IMR-90 (cell line): ENCODE measurements around the gene RGL1. TPM values are rescaled to one million over a fixed set of nuclear protein-coding genes. Genes with fewer than 3 reads are reported as not detected.

Experiments
- ATAC-seq: fragments of 200-7000 bp; cut with Tn5 transposase; 2 replicates; pipeline ENCODE4 v1.9.1; 2020; ENCODE audit warnings: low read depth, mild to moderate bottlenecking, moderate library complexity
- BruUV-seq: library from RNA; stranded (reverse); fragments of 400-500 nt; replicated peaks from 2 replicates; lab custom pipeline; 2021; lab: Mats Ljungman, UMichigan
- CTCF ChIA-PET: fragments of 300-600 bp; formaldehyde crosslinking; extraction: SDS; loops from one replicate; lab custom pipeline; 2021; ENCODE audit warnings: antibody characterized with exemption; lab: Yijun Ruan, JAX
- POLR2A ChIA-PET: fragments of 300-600 bp; sonication (Branson Sonifier 250); formaldehyde crosslinking; loops from one replicate; lab custom pipeline; 2022; ENCODE audit warnings: antibody characterized with exemption; ENCODE audit not compliant: unreplicated experiment; lab: Charles Lee
- DNase-seq: peaks from one replicate; pipeline ENCODE4 v3.0.0; 2013
- H2AFZ ChIP-seq: replicated peaks from 2 replicates; pipeline ENCODE3; 2013; ENCODE audit warnings: low read length, mild to moderate bottlenecking; ENCODE audit not compliant: poor library complexity
- H2AK5ac ChIP-seq: 2 replicates; pipeline ENCODE4 v1.6.1; 2013; ENCODE audit warnings: low read depth, low read length, inconsistent platforms
- H2AK9ac ChIP-seq: replicated peaks from 2 replicates; pipeline ENCODE3; 2013; ENCODE audit warnings: mild to moderate bottlenecking, low read depth, low read length, moderate library complexity; ENCODE audit not compliant: poor library complexity
- H2BK120ac ChIP-seq: 2 replicates; pipeline ENCODE4 v1.6.1; 2013; ENCODE audit warnings: low read depth, low read length, inconsistent platforms
- H2BK15ac ChIP-seq: 3 replicates; pipeline ENCODE4 v1.6.1; 2013; ENCODE audit warnings: low read depth, low read length, inconsistent platforms
- H2BK20ac ChIP-seq: 2 replicates; pipeline ENCODE4 v1.6.1; 2013; ENCODE audit warnings: low read depth, mild to moderate bottlenecking, inconsistent platforms, low read length, moderate library complexity
- H2BK5ac ChIP-seq: 2 replicates; pipeline ENCODE4 v1.6.1; 2013; ENCODE audit warnings: mild to moderate bottlenecking, low read depth, low read length, inconsistent platforms; ENCODE audit not compliant: poor library complexity, severe bottlenecking
- H3K14ac ChIP-seq: replicated peaks from 2 replicates; pipeline ENCODE4 v1.6.1; 2013; ENCODE audit warnings: low read depth, low read length, inconsistent platforms
- H3K18ac ChIP-seq: 2 replicates; pipeline ENCODE4 v1.6.1; 2013; ENCODE audit warnings: low read depth, low read length, control low read depth
- H3K23ac ChIP-seq: 2 replicates; pipeline ENCODE4 v1.6.1; 2013; ENCODE audit warnings: low read depth, low read length, inconsistent platforms
- H3K27ac ChIP-seq: 2 replicates; pipeline ENCODE4 v1.5.1; 2013; ENCODE audit warnings: mild to moderate bottlenecking, control low read depth, low read length; ENCODE audit not compliant: insufficient read depth
- H3K27me3 ChIP-seq: 2 replicates; pipeline ENCODE4 v1.6.1; 2013; ENCODE audit warnings: low read length; ENCODE audit not compliant: control insufficient read depth, insufficient read depth
- H3K36me3 ChIP-seq: 2 replicates; pipeline ENCODE4 v1.6.1; 2013; ENCODE audit warnings: low read length, mixed read lengths; ENCODE audit not compliant: control insufficient read depth, insufficient read depth
- H3K4ac ChIP-seq: 2 replicates; pipeline ENCODE4 v1.6.1; 2013; ENCODE audit warnings: low read depth, low read length, inconsistent platforms
- H3K4me1 ChIP-seq: 2 replicates; pipeline ENCODE4 v1.6.1; 2013; ENCODE audit warnings: low read length, mixed read lengths; ENCODE audit not compliant: control insufficient read depth, insufficient read depth
- H3K4me2 ChIP-seq: 2 replicates; pipeline ENCODE4 v1.6.1; 2013; ENCODE audit warnings: low read depth, mild to moderate bottlenecking, control low read depth, low read length, moderate library complexity
- H3K4me3 ChIP-seq: 2 replicates; pipeline ENCODE4 v1.5.1; 2013; ENCODE audit warnings: low read depth, mild to moderate bottlenecking, control low read depth, low read length, moderate library complexity; ENCODE audit not compliant: insufficient read depth
- H3K56ac ChIP-seq: 2 replicates; pipeline ENCODE4 v1.6.1; 2013; ENCODE audit warnings: low read length, inconsistent platforms; ENCODE audit not compliant: insufficient read depth; ENCODE audit errors: extremely low read depth
- H3K79me1 ChIP-seq, 2 experiments: 2 replicates each; pipeline ENCODE4 v1.6.1; 2013; ENCODE audit warnings: low read length in 2 of 2, inconsistent platforms in 1 of 2, low read depth in 1 of 2
- H3K9ac ChIP-seq: 2 replicates; pipeline ENCODE4 v1.6.1; 2013; ENCODE audit warnings: low read depth, low read length, control low read depth
- H3K9me1 ChIP-seq: 2 replicates; pipeline ENCODE4 v1.6.1; 2013; ENCODE audit warnings: low read length, inconsistent platforms; ENCODE audit not compliant: insufficient read depth
- H3K9me3 ChIP-seq: 2 replicates; pipeline ENCODE4 v1.6.1; 2013; ENCODE audit warnings: low read length; ENCODE audit not compliant: control insufficient read depth, insufficient read depth
- H4K20me1 ChIP-seq: 2 replicates; pipeline ENCODE4 v1.6.1; 2013; ENCODE audit warnings: low read length, inconsistent platforms; ENCODE audit not compliant: insufficient read depth
- H4K5ac ChIP-seq: 2 replicates; pipeline ENCODE4 v1.6.1; 2013; ENCODE audit warnings: mild to moderate bottlenecking, low read depth, low read length, control low read depth
- H4K8ac ChIP-seq, 2 experiments: 2 replicates each; pipeline ENCODE4 v1.6.1; 2013; ENCODE audit warnings: low read depth in 2 of 2, low read length in 2 of 2, control low read depth in 1 of 2, inconsistent platforms in 1 of 2
- H4K91ac ChIP-seq: 2 replicates; pipeline ENCODE4 v1.6.1; 2013; ENCODE audit warnings: low read depth, low read length, inconsistent platforms; ENCODE audit not compliant: insufficient read depth
- BHLHE40 ChIP-seq: fragments of 150-350 bp; IDR thresholded peaks from 2 replicates; pipeline ENCODE4 v1.6.1; 2016; ENCODE audit warnings: mild to moderate bottlenecking, low read depth, low read length
- MXI1 ChIP-seq: IDR thresholded peaks from 2 replicates; pipeline ENCODE4 v1.6.1; 2012; ENCODE audit warnings: low read depth, mild to moderate bottlenecking, low read length, moderate library complexity, borderline replicate concordance
- NFE2L2 ChIP-seq: fragments of 150-350 bp; IDR thresholded peaks from 2 replicates; pipeline ENCODE4 v1.6.1; 2016; ENCODE audit warnings: low read depth, mild to moderate bottlenecking, low read length
- RAD21 ChIP-seq: IDR thresholded peaks from 2 replicates; pipeline ENCODE4 v1.6.1; 2012; ENCODE audit warnings: low read length, improper control_type of control experiment
- RCOR1 ChIP-seq: IDR thresholded peaks from 2 replicates; pipeline ENCODE4 v1.6.1; 2012; ENCODE audit warnings: mild to moderate bottlenecking, low read length, improper control_type of control experiment; ENCODE audit not compliant: insufficient replicate concordance
- RFX5 ChIP-seq: IDR thresholded peaks from 2 replicates; pipeline ENCODE4 v1.8.0; 2012; ENCODE audit warnings: low read depth, mild to moderate bottlenecking, low read length, moderate library complexity
- WGBS, 2 experiments: methylation state at CpG; one replicate each; pipeline versions ENCODE4 v1.1.5 to v1.1.7; 2013; ENCODE audit warnings: missing lambda C conversion rate in 2 of 2; ENCODE audit not compliant: insufficient read length in 1 of 2; ENCODE audit errors: extremely low coverage in 2 of 2; 5-methylcytosine and 5-hydroxymethylcytosine counted together
- dilution Hi-C: fragments of 300-500 bp; cut with HindIII; formaldehyde crosslinking; loops from one replicate; pipeline ENCODE4 v1.14.3; 2018; ENCODE audit warnings: low sequenced_read_pairs; ENCODE audit not compliant: unreplicated experiment
- in situ Hi-C: fragments of 300-500 bp; cut with MboI; formaldehyde crosslinking; loops from 3 replicates; pipeline ENCODE4 v1.14.3; 2019; ENCODE audit warnings: low sequenced_read_pairs, inconsistent platforms, mixed read lengths
- intact Hi-C: fragments of 100-400 bp; cut with micrococcal nuclease; formaldehyde crosslinking; loops from 2 replicates; pipeline ENCODE4 v1.10.0; 2022
- polyA plus RNA-seq, 3 experiments: library from polyadenylated mRNA; depleted of rRNA; stranded (reverse); fragments of >200 nt; gene quantifications; 2 replicates each; pipeline ENCODE4 v1.2.3, GENCODE V29; 2012; ENCODE audit warnings: low replicate concordance in 1 of 3
- total RNA-seq: library from RNA; depleted of rRNA; stranded (reverse); fragments of >200 nt; gene quantifications from 2 replicates; pipeline ENCODE4 v1.2.3, GENCODE V29; 2012
- TF ChIP-seq, protein P1 (sequence below): fragments of 150-350 bp; IDR thresholded peaks from 2 replicates; pipeline ENCODE4 v1.6.1; 2017; ENCODE audit warnings: mild to moderate bottlenecking, antibody characterized with exemption, low read length, low read depth

The RGL1 gene
- total and polyA plus RNA-seq, 2 of the 4 experiments (the other 2 are of a cell fraction): 4.7 to 7.5 TPM

DNA sequence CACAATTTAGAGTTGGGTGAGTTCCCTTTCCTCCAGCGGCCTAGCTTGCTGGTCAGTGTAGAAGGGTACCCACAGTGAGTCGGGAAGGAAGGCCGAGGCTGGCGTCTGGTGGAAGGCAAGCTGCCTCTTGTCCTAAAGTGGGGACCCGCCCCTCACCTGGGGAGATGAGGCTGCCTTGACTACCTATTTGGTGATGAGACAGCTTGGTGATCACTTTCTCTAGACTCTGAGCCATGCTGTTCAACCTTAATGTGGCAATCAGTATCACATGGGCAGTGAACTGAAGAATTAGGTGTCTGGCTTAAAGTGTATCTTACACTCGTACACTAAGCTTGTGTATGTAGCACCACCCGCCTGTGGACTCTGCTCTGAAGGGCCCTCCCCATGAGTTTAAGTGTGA, 131.9 kb downstream of the RGL1 start:
- no TSS peak for BruUV-seq
- H3K56ac ChIP-seq: no peak overlapping the region
- dilution Hi-C loops: no loop called here
- no peak overlapping the region for H4K8ac ChIP-seq
- ChIA-PET CTCF (no interaction called here), POLR2A (no interaction called here)
- H3K27me3 ChIP-seq: no peaks in the 10 kb centered on the region
- no peaks in the 10 kb centered on the region for H4K20me1 ChIP-seq
- H3K14ac ChIP-seq: no peak overlapping the region
- no peak overlapping the region for H3K4me2 ChIP-seq
- no peaks in the 10 kb centered on the region for H3K36me3 ChIP-seq
- H3K23ac ChIP-seq: no peak overlapping the region
- H4K91ac ChIP-seq: no peak overlapping the region
- H3K4ac ChIP-seq: no peak overlapping the region
- no peak overlapping the region for H2BK5ac ChIP-seq
- H2BK20ac ChIP-seq: no peak overlapping the region
- intact Hi-C loops: no loop called here
- H2AK5ac ChIP-seq: no peak overlapping the region
- no peaks in the 10 kb centered on the region for H3K79me1 ChIP-seq
- peaks cover 4% of the 10 kb centered on the region for H3K9me1 ChIP-seq
- no peaks in the 10 kb centered on the region for H3K9me3 ChIP-seq
- H4K5ac ChIP-seq: no peak overlapping the region
- in situ Hi-C loops: no loop called here
- TF ChIP-seq NFE2L2: no peak
- no peak for TF ChIP-seq RFX5
- TF ChIP-seq RCOR1: no peak
- TF ChIP-seq, protein P1, sequence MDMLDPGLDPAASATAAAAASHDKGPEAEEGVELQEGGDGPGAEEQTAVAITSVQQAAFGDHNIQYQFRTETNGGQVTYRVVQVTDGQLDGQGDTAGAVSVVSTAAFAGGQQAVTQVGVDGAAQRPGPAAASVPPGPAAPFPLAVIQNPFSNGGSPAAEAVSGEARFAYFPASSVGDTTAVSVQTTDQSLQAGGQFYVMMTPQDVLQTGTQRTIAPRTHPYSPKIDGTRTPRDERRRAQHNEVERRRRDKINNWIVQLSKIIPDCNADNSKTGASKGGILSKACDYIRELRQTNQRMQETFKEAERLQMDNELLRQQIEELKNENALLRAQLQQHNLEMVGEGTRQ: no peak
- TF ChIP-seq BHLHE40: no peak
- TF ChIP-seq MXI1: no peak
- no peak for TF ChIP-seq RAD21
- H3K27ac ChIP-seq: no peak overlapping the region
- WGBS, 2 experiments: 100% methylated on average over 2 of the region's 7 CpGs; no CpG with 5 or more reads in 1 of the 2 experiments
- H3K4me1 ChIP-seq: peaks cover 3% of the 10 kb centered on the region
- H2AK9ac ChIP-seq: no peak overlapping the region
- no peak overlapping the region for H3K18ac ChIP-seq
- ATAC-seq (no peak), DNase-seq (no peak)
- H3K9ac ChIP-seq: no peak overlapping the region
- no peak overlapping the region for H2BK15ac ChIP-seq
- H2BK120ac ChIP-seq: no peak overlapping the region
- no peak overlapping the region for H2AFZ ChIP-seq
- H3K4me3 ChIP-seq: no peak overlapping the region
